GM21717 (cell line): ENCODE measurements around the gene TMEM232.
"Not testable (repeated sequence)": the region's sequence is repeated elsewhere in the genome, so short reads cannot be mapped to it uniquely, and the experiment has no call there.

ENCODE experiments used
- ATAC-seq: cut with Tn5 transposase; IDR thresholded peaks from one replicate; pipeline ENCODE4 v1.9.1; 2021; ENCODE audit warnings: mild to moderate bottlenecking, moderate library complexity; ENCODE audit not compliant: unreplicated experiment

The TMEM232 gene

DNA sequence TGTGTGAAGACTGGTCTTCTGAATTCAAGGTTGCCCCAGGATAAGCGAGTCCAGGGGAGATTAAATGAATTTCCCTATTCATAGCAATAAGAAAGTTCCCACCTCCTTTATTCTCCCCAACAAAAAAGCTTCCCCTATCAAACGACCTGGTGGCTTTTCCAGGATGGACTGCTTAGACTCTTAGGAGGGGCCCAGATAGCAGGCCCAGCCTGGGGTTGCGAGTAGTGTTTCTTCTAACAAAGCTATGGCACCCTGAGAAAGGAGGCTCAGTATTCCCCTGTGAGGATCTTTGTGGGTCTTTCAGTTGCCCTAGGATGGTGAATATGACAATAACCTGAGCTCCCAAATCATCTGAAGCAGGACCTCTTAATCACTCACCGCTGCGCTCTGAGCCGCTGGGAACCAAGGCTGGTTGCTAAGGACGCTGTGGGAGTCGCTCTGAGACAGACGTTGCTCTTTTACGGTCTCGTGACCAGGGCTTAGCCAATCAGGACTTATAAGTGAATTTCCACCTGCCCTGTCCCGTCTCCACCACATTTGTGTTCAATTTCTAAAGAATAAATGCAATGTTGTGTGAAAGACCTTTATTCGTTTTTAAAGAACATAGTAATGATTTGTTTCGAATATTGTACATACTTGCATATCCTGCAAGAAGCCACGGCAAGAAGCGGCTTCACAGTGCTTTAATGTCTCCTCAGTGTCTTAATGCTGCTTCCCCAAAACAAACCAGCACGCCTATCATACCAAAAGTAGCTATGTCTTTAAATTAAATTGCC lies at the start of gene TMEM232:
Gene TMEM232, minus strand, starts transcription at position 423 of the 776 bp plus-strand sequence. CDS start 59,319 bp downstream, outside the sequence.
- ATAC-seq: peak; percentile 100

DNA sequence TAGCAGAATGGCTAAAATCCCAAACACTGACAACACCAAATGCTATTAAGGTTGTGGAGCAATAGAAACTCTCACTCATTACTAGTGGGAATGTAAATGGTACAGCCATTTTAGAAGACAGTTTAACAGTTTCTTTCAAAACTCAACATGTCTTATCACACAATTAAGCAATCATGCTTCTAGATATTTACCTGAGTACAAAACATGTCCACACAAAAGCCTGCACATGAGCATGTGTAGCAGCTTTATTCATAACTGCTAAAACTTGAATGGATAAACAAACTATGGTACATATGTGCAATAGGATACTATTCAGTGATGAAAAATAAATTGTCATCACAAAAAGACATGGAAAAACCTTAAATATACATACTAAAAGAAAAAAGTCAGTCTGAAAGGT lies 43.8 kb upstream of the TMEM232 start:
- no peak for ATAC-seq

DNA sequence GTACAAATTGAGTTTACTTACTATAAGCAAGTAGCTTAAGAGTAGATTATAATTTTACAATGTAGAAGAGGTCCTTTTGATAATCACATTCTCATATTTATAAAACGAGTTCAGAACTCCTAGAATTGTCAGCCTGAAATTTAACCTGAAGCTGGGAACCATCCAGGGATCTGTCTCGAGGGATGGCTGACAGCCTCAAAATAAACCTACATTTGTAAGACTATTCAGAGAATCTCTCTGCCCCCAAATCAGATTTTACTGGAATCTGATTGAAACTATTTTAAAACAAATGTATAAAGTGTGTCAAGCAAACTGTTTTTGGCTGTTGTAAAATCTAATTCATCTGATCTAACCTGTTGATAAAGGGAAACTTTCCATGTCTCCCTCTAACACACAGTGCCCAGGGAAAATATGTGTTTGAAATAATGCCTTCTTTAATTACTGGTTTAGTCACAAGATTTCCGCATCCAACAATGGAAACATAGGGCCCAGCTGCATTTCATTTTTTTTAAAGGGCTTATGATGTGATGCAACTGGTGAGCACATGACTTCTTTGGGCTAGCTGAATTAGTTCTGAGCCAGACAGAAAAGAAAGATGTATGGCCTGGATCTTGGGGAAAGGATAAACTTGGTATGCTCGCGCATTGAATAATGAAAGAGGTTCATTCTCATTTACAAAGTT lies 42.7 kb upstream of the TMEM232 start:
- no peak for ATAC-seq

DNA sequence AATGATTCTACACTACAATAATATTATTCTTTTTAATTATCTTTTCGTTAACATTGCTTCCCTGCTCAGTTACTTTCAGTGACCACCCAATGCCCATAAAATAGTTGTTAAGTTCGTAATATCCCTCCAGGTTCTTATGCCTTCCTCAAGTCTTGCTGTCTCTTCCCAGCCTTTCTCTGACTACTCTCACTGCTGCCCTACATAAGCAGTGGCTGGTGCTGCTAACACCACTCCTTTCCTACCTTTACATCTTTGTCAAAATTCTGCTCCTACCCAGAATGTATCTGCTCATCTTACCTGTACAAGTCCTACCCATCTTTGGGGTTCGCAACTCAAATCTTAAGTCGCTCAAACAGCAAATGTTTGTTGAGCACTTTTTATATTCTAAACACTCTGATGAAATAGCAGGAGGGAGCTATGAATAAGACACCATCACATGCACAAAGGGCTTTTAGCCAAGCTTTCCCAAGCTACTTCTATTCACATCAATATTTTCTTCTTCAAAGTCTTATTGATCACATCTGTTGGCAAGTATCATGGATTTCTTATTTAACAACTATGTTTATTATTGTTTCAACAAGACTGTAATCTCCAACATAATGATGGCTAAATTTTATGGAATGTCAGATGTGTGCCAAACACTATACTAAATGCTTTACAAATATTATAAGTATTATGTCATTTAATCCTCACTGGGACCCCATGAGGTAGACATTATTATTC lies 41.8 kb upstream of the TMEM232 start:
- no peak for ATAC-seq

DNA sequence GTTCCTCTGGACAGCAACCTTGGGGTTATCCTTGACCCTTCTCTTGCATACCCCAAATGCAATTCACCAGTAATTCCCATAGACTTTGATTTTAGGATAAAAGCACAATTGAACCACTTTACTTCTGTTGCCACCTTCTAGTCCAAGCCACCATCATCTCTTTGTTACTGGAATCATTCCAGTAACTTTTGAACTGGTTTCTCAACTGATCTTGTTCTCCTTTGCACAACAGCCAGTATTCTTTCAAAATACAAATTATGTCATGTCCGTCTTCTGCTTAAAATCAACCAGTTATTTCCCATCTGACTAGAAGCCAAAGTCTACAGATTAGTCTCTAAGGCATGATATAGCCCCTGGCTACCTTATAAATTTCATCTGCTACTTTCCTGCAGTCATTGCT lies 33.7 kb upstream of the TMEM232 start:
- ATAC-seq: no peak

DNA sequence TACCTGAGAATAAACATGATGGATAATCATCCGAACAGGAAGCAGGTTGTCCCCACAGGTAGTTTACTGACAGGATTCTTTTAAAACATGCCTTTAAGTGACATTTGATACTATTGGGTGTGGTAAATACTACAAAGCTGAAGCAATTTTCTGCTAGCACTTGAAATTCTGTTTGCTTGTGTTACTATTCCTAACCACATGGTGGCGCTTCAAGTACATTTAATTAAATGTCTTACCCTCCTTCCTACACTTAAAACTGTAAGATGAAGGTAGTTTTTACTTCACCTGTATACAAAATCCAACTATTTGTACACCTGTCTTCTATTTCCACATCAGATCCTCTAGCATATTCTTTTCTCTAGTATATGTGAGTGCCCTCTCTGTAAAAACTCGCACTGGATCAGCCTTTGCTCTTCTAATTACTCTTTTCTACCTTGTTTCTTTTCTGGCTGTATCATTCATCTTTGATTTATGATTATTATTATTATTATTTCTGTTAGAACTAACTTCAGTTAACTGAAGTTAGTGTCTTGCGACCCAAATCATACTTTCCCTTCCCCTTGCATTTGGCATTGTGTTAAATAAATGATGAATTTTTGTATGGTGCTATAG lies 30.8 kb upstream of the TMEM232 start:
- ATAC-seq: no peak

DNA sequence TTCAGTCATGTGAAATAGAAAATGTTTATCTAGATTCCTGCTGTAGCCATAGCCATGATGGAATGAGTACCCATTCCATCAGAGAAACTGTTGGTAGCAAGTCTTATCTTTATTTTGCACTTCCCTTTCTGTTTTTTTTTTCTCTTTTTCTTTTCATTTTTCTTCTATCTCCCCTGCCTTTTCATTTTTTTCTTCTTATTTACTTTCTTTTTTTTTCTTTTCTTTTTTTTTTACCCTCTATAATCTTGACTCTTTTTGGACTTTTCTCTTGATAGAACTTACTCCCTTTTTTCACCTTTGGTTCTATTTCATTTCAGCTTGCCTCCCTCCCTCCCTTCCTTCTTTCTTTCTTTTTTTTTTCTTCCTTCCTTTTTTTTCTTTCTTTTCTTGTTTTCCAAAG lies 27.7 kb upstream of the TMEM232 start:
- ATAC-seq: no peak

DNA sequence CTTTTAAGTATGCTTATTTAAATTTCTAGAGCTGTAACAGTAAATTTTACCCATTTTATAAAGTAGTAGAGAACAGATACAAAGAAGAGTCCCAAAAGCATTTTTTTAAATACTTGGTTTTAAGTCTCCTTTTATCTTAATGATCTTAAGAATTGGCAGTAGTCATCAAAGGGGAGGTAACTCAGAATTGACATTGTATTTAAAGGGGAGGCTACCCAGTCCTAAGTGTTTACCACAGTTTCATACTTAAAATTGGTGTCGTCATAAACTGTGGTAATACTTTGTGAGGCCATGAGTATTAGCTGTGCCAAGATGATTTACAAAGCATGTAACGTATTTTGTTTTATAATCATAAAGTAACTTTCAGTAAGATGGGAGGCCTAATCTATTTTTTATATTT lies 27.1 kb upstream of the TMEM232 start:
- no peak for ATAC-seq

DNA sequence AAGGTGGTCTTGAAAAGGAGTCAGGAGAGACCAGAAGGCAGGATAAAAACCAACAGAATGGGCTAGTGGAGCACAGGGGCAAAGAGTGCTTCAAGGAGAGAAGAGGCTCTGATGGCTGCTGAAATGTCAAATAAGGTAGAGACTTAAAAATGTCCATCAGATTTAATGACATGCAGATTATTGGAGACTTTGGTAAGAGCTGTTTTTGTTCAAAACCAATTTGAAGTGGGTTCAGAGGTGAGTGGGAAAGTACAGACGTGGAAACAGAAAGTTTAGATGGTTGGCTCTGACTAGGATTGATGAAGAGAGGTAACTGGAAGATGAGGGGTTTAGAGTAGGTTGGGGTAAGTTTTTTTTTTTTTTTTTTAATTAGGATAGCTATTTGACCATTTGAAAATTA lies 26.5 kb upstream of the TMEM232 start:
- peak; percentile 34 for ATAC-seq

DNA sequence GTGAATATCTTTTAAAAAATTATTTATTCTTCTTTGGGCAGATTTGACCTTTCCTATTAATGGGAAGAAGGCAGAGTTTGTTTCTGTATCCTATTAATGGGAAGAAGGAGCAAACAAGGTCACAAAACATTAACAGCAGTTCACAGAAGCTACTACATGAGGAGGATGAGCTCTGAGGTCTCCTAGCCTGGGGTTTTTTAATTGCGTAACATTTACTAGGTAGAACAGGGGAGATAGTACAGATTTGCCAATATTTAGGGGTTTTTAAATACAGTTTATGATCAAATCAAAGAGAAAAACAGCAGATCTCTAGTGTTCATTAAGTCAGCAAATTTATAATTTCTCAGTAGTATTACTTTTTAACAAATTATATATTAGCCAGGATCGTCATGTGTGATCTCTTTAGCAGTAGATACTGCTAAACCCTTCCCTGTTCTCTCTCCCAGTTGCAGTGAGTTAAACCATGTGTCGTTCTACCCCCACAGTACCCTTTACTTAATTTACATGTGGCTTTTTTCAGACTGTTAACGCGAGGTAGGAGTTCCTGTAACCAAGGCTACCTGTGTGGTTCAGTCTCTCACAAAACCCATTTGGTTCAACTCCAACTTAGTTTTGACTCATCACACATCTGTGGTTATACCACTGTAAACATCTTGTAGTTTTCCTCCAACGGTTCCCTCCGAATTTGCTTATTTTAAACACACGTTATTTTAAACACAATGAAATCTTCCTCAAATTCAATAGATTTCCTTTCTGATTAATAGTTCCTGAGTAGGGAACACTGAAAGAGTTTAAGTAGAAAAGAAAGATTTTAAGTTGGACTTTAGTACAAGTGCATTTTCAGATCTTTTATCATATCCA lies 25.7 kb upstream of the TMEM232 start:
- peak; percentile 99 for ATAC-seq

DNA sequence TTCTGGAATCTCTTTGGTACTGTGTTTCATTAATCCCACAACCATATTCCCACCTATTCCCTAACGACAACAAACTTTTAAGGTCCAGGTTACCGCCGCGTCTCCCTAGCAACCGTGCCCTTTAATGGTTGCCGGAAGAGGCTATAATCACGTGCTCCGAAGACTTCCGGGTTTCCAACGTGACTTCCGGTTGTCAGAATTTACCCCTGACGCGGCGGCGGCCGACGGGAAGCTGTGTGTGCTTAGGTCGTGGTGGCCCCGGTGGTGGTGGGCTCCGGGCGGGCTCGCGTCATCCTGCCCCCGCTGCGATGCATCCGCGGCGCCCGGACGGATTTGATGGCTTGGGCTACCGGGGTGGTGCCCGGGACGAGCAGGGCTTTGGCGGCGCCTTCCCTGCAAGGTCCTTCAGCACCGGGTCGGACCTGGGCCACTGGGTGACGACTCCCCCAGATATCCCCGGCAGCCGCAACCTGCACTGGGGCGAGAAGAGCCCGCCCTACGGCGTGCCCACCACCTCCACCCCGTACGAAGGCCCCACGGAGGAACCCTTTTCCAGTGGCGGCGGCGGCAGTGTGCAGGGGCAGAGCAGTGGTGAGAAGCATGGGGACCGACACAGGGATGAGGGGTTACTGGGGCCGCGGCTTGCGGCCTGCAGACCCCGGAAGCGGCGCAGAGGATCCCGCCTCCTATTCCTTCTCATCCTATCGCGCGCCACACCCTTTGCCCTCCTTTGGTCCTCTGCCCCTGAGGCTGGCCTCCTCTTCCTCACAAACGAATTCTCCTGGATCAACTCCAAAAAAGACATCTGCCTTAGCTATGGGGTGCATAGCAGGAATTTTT lies 12.6 kb upstream of the TMEM232 start, which contains the start of gene SLC25A46:
Gene SLC25A46, plus strand, starts transcription at position 196 of the 840 bp plus-strand sequence. Its CDS starts 113 bp downstream, at position 309.
- peak; percentile 95 for ATAC-seq

DNA sequence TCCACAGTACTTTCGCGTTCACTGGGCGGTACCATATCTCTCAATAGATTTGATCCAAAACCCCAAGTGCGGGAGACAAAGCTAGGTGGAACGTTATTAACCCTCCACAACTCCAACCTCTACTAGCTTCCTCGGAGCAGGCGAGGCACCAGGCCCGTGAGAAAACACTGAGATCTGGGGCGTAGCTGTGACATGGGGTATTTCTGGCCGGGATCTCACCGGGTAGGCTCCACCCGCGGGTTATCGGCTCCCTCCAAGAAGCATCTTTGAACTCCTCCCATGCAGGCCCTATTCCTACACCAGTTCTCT lies 12.0 kb upstream of the TMEM232 start:
- peak; percentile 72 for ATAC-seq

DNA sequence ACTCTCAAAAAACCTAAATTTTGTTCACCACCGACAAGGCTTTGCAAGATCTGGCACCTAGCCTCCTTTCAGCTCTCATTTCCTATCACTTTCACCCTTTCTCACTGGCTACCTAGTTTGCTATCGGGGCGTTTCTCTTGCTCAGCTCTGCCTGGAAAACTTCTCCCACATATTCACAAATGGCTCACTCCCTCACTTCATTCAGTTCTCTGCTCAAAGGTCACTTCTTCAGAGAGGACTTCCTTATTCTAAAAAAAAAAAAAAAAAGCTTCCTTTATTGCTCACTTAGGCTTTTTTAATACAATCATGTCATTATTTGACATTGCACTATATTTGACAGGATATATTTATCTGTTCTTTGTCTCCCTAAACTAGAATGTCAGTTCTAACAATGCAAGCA lies 10.3 kb upstream of the TMEM232 start:
- ATAC-seq: no peak

DNA sequence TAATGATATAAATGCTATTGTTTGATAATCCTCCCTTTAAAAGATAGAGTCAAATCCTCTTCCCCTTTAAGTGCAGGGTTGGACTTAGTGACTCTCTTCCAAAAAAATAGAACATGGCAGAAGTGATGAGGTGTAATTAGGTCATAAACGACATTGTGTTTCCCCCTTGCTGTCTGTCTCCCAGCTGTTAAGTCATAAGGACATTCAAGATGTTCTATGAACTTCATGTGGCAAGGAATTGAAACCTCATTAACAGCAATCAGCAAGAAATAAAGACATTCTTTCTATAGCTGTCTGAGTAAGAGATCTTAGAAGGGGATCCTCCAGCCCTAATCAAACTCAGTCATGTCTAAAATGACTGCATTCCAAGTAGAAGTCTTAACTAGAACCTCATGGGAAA lies 9.1 kb upstream of the TMEM232 start:
- ATAC-seq: no peak

DNA sequence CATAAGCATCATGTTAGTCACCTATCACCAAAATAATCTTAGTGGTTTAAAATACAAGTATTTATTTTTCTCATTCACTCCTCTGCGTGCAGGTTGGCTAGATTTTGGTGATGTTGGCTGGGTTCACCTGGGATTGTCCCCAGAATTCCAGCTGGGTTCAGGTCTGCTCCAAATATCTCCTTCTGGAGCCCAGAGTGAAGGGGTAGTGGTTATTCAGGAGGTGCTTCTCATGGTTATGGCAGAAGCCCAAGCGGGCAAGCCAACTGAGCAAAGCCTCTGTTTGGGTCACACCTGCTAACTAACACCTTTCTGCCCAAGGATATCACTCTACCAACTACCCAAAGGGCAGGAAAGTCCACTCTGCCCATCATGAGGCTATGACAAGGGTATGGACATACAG lies 7.6 kb upstream of the TMEM232 start:
- no peak for ATAC-seq

DNA sequence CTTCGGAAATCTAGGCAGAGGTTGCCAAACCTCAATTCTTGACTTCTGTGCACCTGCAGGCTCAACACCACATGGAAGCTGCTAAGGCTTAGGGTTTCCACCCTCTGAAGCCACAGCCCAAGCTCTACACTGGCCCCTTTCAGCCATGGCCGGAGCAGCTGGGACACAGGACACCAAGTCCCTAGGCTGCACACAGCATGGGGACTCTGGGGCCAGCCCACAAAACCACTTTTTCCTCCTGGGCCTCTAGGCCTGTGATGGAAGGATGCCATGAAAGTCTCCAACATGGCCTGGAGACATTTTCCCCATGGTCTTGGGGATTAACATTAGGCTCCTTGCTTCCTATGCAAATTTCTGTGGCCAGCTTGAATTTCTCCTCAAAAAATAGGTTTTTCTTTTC lies 5.0 kb upstream of the TMEM232 start:
- not testable (repeated sequence) for ATAC-seq

DNA sequence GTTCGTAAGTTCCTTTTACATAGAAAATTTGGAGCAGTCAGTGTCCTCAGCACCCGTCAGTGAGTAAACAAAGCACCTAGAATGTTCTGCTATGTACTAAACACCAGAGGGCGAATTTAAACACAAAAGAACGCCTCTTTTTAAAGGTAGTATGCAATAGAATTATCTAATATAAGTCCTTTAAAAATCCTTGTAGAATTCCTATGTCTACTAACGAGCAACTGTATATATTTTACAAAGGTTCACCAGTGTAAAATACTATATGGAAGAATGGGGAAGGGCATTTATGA lies 499 bp upstream of the TMEM232 start:
- peak; percentile 57 for ATAC-seq

DNA sequence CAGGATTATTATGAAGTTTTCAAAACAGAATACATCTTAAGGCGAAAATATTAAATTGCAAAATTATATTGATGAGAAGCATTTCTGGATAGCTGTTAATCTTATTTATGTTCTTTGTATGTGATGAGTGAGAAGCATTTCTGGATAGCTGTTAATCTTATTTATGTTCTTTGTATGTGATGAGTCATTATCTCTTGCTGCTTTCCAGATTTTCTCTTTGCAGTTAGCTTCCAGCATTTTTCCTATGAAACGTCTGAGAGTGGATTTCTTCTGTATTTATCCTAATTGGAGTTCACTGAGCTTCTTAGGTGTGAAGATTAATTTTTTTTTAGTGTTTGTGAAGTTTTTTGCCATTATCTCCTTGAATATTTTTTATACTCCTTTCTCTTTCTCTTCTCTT lies 8.2 kb downstream of the TMEM232 start:
- no peak for ATAC-seq
